RWPE1 (cell line): ENCODE data around the gene ARHGDIG.

Experiments
- CTCF ChIA-PET: fragments of 350-600 bp; sonication (Branson Sonifier 250); formaldehyde crosslinking; extraction: SDS; loops from one replicate; lab custom pipeline; 2021; lab: Yijun Ruan, JAX
- POLR2A ChIA-PET: fragments of 400-600 bp; formaldehyde crosslinking; extraction: SDS; loops from one replicate; lab custom pipeline; 2020; ENCODE audit warnings: antibody characterized with exemption; ENCODE audit not compliant: low non-redundant PET; lab: Yijun Ruan, JAX
- DNase-seq: peaks from one replicate; pipeline ENCODE4 v3.0.0; 2012; ENCODE audit warnings: low spot score
- H3K27ac ChIP-seq: fragments of 450-650 bp; 2 replicates; pipeline ENCODE4 v1.5.1; 2017
- CTCF ChIP-seq: fragments of 450-650 bp; conservative IDR thresholded peaks from 2 replicates; pipeline ENCODE4 v1.5.1; 2017; ENCODE audit warnings: low read depth, mild to moderate bottlenecking

Gene ARHGDIG

DNA sequence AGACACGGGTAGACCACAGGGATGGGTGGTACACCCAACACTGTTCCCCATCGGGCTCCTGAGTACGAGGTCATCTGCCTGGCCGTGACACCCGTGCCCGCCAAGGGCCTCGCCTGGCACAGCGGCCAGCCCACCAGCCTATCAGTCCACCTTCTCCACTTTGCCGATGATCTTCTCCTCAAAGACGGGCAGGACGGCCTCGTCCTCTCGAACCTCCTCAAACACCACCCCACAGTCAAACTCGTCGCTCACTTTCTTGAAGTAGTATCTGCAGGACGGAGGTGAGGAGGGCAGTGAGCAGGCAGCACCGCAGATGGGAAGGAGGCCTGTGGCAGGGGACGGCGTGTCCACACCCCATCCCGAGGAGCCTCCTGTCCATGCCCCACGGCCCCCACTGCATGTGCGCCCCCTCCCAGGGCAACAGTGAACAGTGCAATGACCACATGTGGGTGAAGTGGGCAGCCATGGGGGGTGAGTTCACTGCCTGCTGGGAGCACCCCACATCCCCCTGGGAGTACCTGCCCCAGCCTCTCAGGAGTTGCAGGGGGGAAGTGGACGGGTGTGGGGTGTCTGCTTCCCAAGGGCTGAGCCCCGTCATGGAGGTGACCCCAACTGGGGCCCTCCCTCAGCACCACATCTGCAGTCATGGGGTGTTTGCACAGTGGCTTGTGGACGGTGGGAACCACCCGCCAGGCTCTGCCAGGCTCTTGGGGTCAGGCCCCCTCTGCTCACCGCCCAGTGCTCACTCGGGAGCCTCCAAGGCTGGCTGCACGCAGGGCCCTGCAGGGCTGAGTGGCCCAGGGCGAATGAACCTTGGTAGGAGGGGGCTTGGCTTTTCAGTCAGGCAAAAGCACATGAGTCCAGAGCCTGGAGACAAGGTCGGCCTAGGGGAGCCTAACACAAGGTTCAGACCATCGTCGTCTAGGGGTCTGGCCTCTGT lies 7.9 kb downstream of the ARHGDIG start:
- ChIA-PET CTCF (interaction anchor here (0.8 kb wide), 1 partner anchor 152 kb away, joined by 3 read pairs; no protein-coding TSS in a partner anchor), POLR2A (no interaction called here)
- no peak overlapping the region for H3K27ac ChIP-seq
- DNase-seq, result no peak
- no peak for TF ChIP-seq CTCF

DNA sequence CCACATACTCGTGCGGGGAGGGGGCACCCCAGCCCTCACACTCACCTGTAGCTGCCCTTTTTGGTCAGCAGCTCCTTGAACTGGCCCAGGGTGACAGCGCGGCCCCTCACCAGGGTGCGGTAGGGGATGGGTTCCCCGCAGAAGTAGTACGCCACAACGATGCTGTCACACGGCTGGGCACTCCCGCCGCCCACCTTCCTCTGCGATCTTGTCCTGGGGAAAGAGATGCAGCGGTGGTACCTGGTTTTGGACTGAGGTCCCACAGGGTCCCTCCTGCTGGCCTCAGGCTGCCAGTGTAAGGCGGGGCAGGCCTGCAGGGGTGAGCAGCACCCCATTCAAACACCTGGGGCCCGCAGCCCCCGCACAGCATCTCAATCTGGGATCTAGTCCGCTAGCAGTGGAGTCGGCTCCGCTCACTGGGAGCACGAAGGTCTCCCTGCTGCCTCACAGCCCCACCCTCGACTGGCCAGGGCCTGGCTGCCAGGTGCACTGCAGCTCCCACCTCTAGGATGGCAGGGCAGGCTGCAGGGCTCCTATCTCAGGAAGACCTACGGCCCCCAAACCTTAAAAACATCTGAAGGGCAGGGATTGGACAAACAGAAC lies 9.1 kb downstream of the ARHGDIG start:
- H3K27ac ChIP-seq, result 0 out of 2 replicates have a peak overlapping the region, but pooled peaks have one; percentile 2
- POLR2A ChIA-PET, result no interaction called here
- CTCF ChIA-PET, result no interaction called here
- TF ChIP-seq CTCF, result no peak
- no peak for DNase-seq

DNA sequence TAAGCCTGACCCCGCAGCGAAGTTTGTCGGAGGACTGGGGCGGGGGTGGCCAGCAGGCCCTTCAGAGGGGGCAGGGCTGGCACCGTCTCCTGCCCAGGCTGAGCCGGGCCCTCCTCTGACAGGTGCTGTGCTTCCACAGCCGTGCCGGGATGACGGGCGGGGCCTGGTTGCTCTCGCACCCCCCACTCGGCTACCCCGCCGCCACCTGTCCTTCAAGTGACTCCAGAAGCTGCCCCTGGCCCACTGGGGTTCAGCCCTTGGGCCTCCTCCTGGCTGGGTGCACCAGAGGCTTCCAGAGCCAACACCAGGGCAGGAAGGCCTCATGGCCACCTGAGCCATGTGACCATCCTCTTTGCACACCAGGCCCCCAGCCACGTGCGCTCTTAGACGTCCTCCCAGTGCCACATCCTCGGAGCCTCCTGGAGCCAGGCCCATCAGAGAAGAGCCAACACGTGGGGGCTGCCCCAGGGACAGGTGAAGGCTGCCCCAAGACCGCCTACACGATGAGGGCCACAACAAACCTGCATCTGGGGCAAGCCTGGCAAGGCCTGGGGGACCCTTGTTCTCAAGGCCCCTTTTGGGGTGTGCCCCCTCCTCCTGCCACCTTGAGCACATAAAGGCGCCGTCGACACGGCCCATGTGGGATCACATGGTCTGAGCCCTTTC lies 9.8 kb downstream of the ARHGDIG start:
- ChIA-PET CTCF (no interaction called here), POLR2A (no interaction called here)
- TF ChIP-seq CTCF, result no peak
- 0 out of 2 replicates have a peak overlapping the region, but pooled peaks have one; percentile 2 for H3K27ac ChIP-seq
- no peak for DNase-seq

- no peak for DNase-seq
- no peak overlapping the region for H3K27ac ChIP-seq
- ChIA-PET POLR2A (no interaction called here), CTCF (no interaction called here)
- TF ChIP-seq CTCF, result no peak
These were observed 10.5 kb downstream of the ARHGDIG start for GRCh38 chr16:290681-291405.

- H3K27ac ChIP-seq, result no peak overlapping the region
- ChIA-PET CTCF (interaction anchor here (0.8 kb wide), 1 partner anchor 71 kb away, joined by 3 read pairs; no protein-coding TSS in a partner anchor), POLR2A (no interaction called here)
- no peak for DNase-seq
- no peak for TF ChIP-seq CTCF
These were observed 11.1 kb downstream of the ARHGDIG start for GRCh38 chr16:291539-291938.
